Measurements from ENCODE around the gene MYLK. TPM values are rescaled to one million over a fixed set of nuclear protein-coding genes. Genes with fewer than 3 reads are reported as not detected.

The MYLK gene
- polyA plus RNA-seq, 1 donor from 2014 or later = 2.4 TPM

DNA sequence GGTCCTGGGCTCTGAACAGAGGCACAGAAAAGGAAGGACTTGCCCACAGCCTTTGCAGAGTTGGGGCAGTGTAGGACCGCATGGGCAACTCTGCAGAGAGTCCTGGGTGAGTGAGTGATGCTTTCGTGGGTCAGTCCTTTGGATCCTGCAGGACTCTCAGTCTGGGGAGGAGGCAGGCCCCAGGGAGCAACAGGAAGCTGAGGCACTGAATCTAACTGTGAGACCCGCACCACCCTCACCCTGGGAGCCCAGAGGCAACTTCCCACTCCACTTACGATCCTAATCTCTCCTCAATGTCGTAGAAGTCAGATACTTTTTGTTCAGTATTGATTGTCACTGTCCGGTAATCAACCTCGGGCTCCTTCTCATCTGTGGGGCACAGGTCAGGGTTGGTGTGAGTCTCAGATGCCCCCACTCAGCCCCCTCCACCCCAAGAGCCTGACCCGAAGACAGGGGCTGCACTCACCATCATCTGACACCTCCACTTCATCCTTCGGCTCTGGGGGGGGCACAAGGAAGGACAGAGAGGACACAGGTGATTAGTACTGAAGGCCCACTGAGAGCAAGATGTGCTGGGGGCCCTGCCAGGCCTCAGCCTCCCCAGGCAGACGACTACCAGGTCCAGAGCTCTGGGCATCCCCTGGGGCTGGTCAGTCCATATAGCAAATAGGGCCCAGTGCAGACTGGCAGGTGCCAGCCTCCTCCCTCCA is 235.3 kb downstream of the MYLK start:
- Mint-ChIP-seq H3K27me3 (peaks cover 2% of the 10 kb centered on the region), H3K4me3 (no peak overlapping the region), H3K4me1 (peaks cover 0 to 1% (median 0%) of the 10 kb centered on the region in 3 donors), H3K9me3 (no peaks in the 10 kb centered on the region), H3K36me3 (no peaks in the 10 kb centered on the region), H3K27ac (no peak overlapping the region)

DNA sequence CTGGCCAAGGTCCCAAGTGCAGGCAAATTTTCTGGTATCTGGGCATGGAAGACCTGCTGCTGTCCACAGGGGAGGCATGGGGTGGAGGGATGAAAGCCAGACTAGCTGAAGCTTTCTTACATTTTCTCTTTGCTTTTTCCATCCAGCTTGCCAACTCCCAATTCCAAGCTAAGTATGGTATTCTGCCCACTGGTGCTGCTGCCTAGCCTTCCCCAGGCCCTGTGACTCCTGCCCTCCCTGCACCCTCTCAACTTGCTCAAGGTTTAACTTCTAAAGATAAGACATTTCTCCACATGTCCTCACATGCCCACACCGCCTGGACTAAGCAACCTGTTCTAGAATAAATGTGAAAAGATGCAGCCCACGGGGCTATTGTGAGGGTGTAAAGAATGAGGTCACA is 239.8 kb downstream of the MYLK start:
- peak overlapping the region in 1 of 3 donors; percentile 10 for H3K27ac Mint-ChIP-seq
- H3K4me3 Mint-ChIP-seq = no peak overlapping the region
- no peaks in the 10 kb centered on the region for H3K36me3 Mint-ChIP-seq
- H3K9me3 Mint-ChIP-seq = no peaks in the 10 kb centered on the region
- peaks cover 0 to 1% (median 0%) of the 10 kb centered on the region in 3 donors for H3K4me1 Mint-ChIP-seq
- H3K27me3 Mint-ChIP-seq = peaks cover 2% of the 10 kb centered on the region

DNA sequence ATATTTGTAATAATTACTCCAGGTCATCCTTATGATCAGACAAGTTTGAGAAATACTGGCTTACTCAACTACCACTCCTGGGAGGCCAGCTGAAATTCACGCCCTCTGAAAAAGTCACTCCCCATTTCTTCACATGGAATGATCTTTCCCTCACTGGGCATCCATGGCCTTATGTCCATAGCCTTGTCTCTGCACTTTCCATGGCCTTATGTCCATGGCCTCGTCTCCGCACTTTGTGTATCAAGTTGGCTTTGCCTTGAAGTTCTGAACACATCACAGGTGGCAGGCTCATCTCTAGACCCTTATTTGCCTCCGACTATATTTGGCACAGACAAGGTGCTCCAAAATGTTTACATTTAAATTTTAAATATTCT is 241.2 kb downstream of the MYLK start:
- Mint-ChIP-seq H3K4me1 (no peaks in the 10 kb centered on the region), H3K4me3 (no peak overlapping the region), H3K27me3 (peaks cover 2% of the 10 kb centered on the region), H3K36me3 (no peaks in the 10 kb centered on the region), H3K9me3 (no peaks in the 10 kb centered on the region), H3K27ac (no peak overlapping the region)

DNA sequence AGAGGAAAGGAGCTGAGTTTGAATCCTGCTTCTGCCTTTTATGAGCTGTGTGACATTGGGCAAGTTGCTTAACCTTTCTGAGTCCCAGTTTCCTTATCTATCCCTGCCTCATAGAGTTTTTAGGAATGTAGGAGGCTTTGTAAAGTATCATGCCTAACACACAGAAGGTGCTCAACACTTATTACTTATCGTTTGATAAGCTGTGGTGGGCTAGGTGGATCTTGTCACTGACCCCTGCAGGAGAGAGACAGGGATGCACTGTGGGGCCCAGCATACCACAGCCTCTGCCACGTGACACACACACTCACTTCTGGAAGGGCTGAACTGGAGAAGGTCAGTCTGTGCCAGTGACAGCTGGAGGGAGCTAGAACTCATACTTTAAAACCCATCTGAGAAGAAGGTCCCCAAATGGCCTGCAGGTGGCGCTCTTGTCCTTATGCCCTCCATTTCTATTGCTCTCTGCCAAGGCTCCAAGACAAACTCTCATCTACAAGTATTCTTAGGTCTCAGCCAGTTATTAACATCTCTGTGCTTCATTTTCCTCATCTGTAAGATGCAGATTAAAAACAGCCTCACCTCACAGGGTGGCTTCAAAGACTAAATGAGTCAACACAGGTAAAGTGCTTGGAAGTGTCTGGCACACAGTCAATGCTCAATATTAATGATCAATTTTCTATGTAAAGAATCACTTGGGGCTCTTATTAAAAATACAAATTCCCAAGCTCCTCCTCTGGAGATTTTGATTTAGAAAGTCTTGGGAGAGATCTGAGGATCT is 241.8 kb downstream of the MYLK start:
- Mint-ChIP-seq H3K4me1 (no peaks in the 10 kb centered on the region), H3K27me3 (peaks cover 2% of the 10 kb centered on the region), H3K9me3 (no peaks in the 10 kb centered on the region), H3K36me3 (peaks cover 1% of the 10 kb centered on the region), H3K27ac (peak overlapping the region in 1 of 3 donors; percentile 79), H3K4me3 (no peak overlapping the region)

DNA sequence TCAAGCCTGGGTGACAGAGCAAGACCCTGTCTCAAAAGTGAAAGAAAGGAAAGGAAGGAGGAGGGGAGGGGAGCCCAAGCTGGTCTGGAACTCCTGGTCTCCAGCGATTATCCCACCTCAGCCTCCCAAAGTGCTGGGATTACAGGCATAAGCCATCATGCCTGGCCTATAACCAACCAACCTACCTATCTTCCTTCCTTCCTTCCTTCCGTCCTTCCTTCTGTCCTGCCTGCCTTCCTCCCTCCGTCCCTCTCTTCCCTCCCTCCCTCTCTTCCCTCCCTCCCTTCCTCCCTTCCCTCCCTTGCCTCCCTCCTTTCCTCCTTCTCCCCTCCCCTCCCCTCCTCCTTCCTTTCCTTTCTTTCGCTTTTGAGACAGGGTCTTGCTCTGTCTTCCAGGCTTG is 242.6 kb downstream of the MYLK start:
- H3K36me3 Mint-ChIP-seq = peaks cover 3% of the 10 kb centered on the region
- no peaks in the 10 kb centered on the region for H3K4me1 Mint-ChIP-seq
- no peaks in the 10 kb centered on the region for H3K9me3 Mint-ChIP-seq
- H3K27ac Mint-ChIP-seq = no peak overlapping the region
- no peak overlapping the region for H3K4me3 Mint-ChIP-seq
- peaks cover 2% of the 10 kb centered on the region for H3K27me3 Mint-ChIP-seq

DNA sequence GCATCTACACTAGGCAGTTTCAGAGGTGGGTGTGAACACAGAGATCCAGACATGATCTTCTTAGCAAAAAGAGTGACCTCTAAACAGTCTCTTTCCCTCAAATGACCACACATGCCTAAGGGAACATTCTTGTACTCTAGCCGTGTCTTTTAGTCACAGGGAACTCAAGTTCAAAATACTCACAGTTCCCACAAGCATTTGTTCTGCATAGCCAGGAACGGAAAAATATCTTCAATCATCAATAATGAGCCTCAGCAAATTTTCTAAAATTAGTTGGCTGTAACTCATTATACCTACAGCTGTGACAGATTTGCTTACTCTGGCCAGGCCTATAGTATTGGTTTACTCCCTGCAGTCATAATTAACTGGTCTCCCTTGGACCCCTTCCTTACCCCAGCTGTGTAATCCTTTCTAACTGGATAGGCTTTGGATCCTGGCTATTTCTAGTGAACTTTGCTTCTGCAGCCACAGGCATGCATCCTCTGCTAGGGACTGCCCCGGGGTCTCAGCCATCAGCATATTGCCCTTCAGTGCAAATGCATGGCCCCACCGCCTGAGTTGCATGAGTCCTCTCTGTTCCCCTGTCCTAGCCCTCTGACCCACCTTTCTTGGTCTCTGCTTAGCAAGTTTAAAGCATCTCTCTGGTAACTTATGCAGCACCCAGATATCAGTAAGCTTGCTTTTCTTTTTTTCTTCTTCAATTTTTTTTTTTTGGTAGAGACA is 243.2 kb downstream of the MYLK start:
- peaks cover 2% of the 10 kb centered on the region for H3K27me3 Mint-ChIP-seq
- no peaks in the 10 kb centered on the region for H3K9me3 Mint-ChIP-seq
- H3K36me3 Mint-ChIP-seq = peaks cover 3% of the 10 kb centered on the region
- H3K4me3 Mint-ChIP-seq = no peak overlapping the region
- H3K27ac Mint-ChIP-seq = no peak overlapping the region
- no peaks in the 10 kb centered on the region for H3K4me1 Mint-ChIP-seq

DNA sequence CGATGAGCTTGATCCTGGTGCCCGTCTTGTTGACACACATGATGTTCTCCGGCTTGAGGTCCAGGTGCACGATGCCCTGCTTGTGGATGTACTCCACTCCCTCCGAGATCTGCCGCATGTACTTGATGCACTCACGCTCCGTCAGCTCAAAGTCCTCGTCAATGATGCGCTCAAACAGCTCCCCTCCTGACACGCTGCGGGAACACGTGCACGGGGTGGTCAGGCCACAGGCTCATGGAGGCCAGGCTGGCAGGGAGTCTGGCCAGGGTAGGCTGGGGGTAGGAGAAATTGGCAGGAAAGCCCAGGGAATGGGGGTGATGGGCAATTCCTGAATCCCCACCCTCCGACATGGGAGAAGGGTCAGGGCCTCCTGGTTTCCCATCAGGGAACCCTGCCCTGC is 243.8 kb downstream of the MYLK start:
- H3K27me3 Mint-ChIP-seq = peaks cover 2% of the 10 kb centered on the region
- H3K4me1 Mint-ChIP-seq = no peaks in the 10 kb centered on the region
- no peak overlapping the region for H3K27ac Mint-ChIP-seq
- peaks cover 5% of the 10 kb centered on the region for H3K36me3 Mint-ChIP-seq
- no peak overlapping the region for H3K4me3 Mint-ChIP-seq
- H3K9me3 Mint-ChIP-seq = no peaks in the 10 kb centered on the region

DNA sequence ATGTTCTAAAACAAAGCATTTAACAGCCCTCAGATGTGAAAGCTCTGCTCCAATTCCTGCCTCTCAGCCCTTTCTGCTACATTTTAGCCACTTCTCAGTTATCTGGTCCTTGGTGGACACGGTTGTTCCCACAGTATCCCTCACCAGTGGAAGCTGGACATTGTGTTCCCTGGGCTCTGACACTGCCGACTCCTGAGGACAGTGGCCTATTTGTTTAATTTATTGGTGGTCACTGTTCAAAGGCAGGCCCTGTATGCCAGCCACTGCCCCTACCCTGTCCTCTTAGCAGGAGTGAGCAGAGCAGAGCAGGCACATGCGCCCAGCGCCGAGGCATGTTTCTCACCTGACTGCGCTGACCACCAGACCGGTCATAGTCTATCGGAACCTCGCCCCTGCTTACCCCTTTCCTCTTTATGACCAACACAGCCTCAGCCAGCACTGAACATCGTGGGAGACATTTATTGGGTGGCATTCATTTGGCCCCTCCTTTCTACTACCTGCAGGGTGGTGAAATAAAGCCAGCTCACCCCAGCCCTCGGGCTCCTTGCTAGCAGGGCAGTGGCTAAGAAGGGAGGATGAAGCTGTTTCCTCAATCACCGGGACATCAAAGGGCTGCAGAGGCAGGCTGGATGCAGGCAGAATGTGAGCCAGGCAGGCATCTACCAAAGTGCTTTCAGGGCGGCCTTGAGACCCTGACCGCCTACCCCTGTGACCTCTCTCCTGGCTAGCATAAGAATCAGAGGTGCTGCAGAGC is 245.0 kb downstream of the MYLK start:
- Mint-ChIP-seq H3K27me3 (no peaks in the 10 kb centered on the region), H3K36me3 (peaks cover 6% of the 10 kb centered on the region), H3K4me1 (peaks cover 0 to under 1% (median 0%) of the 10 kb centered on the region in 3 donors), H3K27ac (peak overlapping the region in 1 of 3 donors; percentile 39), H3K4me3 (no peak overlapping the region), H3K9me3 (no peaks in the 10 kb centered on the region)

DNA sequence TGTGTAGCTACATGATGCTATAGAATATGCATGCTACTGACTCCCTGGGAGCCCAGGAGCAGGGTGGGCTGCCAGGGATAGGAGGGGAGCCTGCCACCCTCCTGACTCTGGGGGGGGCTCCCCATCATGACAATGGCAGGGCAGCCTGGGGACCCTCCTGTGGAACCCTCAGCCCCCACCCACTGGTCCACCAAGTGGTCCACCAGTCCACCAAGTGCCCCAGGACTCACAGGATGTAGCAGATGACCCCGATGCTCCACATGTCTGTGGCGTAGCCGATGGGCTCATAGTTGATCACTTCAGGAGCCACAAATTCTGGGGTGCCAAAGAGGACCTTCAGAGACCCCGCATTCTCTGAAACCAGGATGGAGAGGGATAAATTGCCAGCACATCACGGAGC is 246.3 kb downstream of the MYLK start:
- Mint-ChIP-seq H3K36me3 (peaks cover 10% of the 10 kb centered on the region), H3K4me3 (no peak overlapping the region), H3K27me3 (no peaks in the 10 kb centered on the region), H3K27ac (no peak overlapping the region), H3K9me3 (no peaks in the 10 kb centered on the region), H3K4me1 (peaks cover 0 to 2% (median 0%) of the 10 kb centered on the region in 3 donors)

DNA sequence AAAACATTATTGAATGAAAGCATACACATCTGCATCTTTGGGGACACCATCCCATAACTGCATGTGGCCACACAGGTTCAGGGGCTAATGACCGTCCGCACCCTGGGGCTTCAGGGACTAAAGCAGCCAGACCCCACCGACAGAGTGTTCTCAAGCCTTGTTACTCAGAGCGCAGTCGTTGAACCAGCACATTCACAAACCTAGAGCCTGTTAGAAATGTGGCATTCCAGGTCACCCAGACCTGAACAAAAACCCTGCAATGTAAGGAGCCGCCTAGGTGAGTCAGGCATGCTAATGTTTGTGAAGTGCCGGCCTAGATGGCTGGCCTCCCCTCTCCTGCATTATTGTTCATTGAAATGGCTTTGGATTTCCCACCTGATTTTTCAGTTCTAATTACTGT is 247.0 kb downstream of the MYLK start:
- H3K4me1 Mint-ChIP-seq = peaks cover 0 to 2% (median 0%) of the 10 kb centered on the region in 3 donors
- H3K27ac Mint-ChIP-seq = no peak overlapping the region
- no peaks in the 10 kb centered on the region for H3K27me3 Mint-ChIP-seq
- no peak overlapping the region for H3K4me3 Mint-ChIP-seq
- H3K9me3 Mint-ChIP-seq = no peaks in the 10 kb centered on the region
- H3K36me3 Mint-ChIP-seq = peaks cover 10% of the 10 kb centered on the region

DNA sequence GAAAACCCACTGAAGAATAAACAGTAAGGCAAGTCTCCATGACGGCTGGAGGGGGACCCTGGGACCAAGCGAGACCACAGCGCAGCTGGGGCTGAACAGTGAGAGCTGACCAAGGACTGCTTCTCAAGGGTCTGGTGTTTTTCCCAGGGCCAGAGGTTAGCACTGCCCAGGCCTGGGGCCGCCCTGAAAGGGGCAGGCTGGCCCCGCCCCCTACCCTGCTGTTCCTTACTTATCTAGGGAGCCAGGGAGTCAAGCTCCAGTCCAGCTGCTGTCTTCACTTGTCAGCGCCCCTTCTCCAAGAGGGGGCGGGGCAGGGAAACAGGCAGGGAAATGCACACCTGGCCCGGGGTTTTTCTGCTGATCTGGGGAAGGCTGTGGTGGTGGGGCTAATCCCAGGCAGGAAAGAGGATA is 247.7 kb downstream of the MYLK start:
- H3K27me3 Mint-ChIP-seq = no peaks in the 10 kb centered on the region
- peaks cover 10% of the 10 kb centered on the region for H3K36me3 Mint-ChIP-seq
- H3K9me3 Mint-ChIP-seq = no peaks in the 10 kb centered on the region
- H3K27ac Mint-ChIP-seq = no peak overlapping the region
- H3K4me1 Mint-ChIP-seq = peaks cover 0 to 2% (median 0%) of the 10 kb centered on the region in 3 donors
- H3K4me3 Mint-ChIP-seq = no peak overlapping the region

DNA sequence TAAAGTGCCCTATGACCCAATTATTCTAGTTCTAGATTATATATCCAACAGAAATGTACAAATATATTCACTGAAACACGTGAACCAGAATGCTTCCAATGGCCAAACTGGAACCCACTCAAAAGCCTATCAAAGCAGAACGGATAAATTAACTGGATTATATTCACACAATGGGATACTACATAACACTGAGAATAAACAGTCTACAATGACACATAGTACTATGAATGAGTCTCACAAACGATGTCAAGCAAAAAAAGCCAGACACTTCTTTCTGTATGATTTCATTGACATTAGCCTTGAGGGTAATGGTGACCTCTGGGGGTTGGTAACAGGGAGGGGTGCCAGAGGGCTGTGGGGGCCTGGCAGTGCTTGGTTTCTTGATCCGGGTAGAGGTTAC is 248.4 kb downstream of the MYLK start:
- Mint-ChIP-seq H3K9me3 (no peaks in the 10 kb centered on the region), H3K27ac (no peak overlapping the region), H3K36me3 (peaks cover 10% of the 10 kb centered on the region)

DNA sequence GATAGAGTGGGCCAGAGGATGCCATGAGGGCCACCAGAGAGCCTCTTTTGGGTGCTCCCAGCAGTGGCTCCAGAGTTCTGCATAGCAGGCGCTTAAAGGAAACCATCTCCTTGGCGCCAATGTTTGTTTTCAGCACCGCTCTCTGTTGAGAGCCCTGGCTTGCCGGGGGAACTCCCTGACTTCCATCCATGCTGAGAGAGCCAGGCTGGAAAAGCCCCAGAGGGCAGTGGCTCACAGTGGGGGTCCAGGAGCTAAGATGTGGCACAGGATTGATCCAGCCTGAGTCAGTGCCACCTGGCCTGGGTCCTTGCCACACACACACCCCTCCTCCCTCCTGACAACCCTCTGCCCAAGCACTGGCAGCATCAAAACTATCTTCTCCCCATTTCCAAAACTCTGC is 248.9 kb downstream of the MYLK start:
- Mint-ChIP-seq H3K4me3 (no peak overlapping the region), H3K27ac (no peak overlapping the region), H3K9me3 (no peaks in the 10 kb centered on the region), H3K27me3 (no peaks in the 10 kb centered on the region), H3K4me1 (peaks cover 0 to 2% (median 0%) of the 10 kb centered on the region in 3 donors), H3K36me3 (peaks cover 10% of the 10 kb centered on the region)

More for the DNA sequence above, 248.4 kb downstream of the MYLK start:
- Mint-ChIP-seq H3K4me1 (peaks cover 0 to 2% (median 0%) of the 10 kb centered on the region in 3 donors), H3K27me3 (no peaks in the 10 kb centered on the region), H3K4me3 (no peak overlapping the region)

DNA sequence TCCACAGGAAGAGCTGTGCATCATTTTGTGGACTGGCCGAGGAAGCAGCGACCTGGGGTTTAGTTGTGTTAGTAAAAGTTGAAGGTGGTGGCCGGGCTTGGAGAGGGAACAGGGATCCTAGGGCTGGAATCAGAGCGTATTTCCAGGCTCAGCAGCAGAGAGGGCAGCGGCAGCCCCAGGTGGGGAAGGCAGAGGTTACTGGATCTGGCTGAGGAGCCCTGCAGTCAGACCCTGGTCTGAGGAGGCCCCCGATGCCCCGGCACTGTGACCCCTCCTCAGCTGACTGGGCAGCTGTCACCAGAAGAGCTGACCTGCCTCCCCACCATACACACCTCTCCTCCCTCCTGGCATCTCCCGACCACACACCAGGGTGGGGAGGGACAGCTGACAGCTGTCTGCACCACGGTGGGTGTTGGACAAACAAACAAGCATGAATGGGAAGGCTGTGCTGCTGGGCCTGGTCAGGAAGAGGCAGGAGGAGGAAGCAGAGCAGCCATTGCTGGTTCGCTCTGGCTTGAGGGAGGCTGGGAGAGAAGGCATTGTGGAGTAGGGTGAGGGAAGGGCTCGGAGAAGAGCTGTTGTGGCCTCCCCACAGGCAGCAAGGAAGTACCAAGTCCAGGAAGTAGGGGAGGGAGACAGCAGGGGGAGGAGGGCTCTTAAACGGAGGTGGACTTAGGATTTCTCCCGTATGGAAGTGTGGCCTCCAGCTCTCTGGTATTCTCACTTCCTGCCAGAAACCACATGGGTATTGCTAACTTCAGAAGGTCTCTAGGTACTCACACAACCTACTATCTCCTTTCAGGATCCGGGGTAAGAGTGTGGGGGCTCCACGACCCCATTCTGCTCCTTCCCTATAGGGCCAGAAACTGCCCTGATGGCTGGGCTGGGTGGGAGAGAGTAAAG is 249.7 kb downstream of the MYLK start:
- H3K27me3 Mint-ChIP-seq = no peaks in the 10 kb centered on the region
- H3K9me3 Mint-ChIP-seq = no peaks in the 10 kb centered on the region
- H3K4me1 Mint-ChIP-seq = peaks cover 0 to 2% (median 0%) of the 10 kb centered on the region in 3 donors
- peaks cover 11% of the 10 kb centered on the region for H3K36me3 Mint-ChIP-seq
- peak overlapping the region in 1 of 3 donors; percentile 69 for H3K27ac Mint-ChIP-seq
- no peak overlapping the region for H3K4me3 Mint-ChIP-seq
